ENCODE data around the gene ZNF396. TPM values are rescaled to one million over a fixed set of nuclear protein-coding genes. Genes with fewer than 3 reads are reported as not detected.

Gene ZNF396
- total and polyA plus RNA-seq, 2 donors (not counting 1 experiment from before 2014, with no cell fraction given), result 0.40 to 3.2 TPM

- WGBS (ENCODE audit: insufficient coverage), result 93% methylated on average over 3 of the region's 3 CpGs
- Histone ChIP-seq H3K4me1 (ENCODE audit: control insufficient read depth in 2 of 2, insufficient read depth in 2 of 2, low read length in 2 of 2) (no peaks in the 10 kb centered on the region), H3K4me2 (replicated peaks; ENCODE audit: low read depth, low read length, poor library complexity, severe bottlenecking) (no peak overlapping the region), H3K9ac (ENCODE audit: low read length) (no peak overlapping the region), H3K27me3 (replicated peaks in 1 of 4; ENCODE audit: control extremely low read depth in 1 of 4, control insufficient read depth in 3 of 4, insufficient read depth in 4 of 4, low read length in 3 of 4) (no peaks in the 10 kb centered on the region), H2AFZ (ENCODE audit: insufficient read depth, low read depth, low read length, poor library complexity, severe bottlenecking) (no peak overlapping the region), H4K20me1 (ENCODE audit: control insufficient read depth, insufficient read depth, low read length, poor library complexity, severe bottlenecking) (no peaks in the 10 kb centered on the region), H3K4me3 (ENCODE audit: control extremely low read depth in 1 of 5, extremely low read depth in 1 of 5, insufficient read depth in 1 of 5, low read depth in 2 of 5, low read length in 4 of 5) (no peak overlapping the region), H3K9me3 (ENCODE audit: control extremely low read depth in 1 of 3, control insufficient read depth in 2 of 3, insufficient read depth in 1 of 3, low read length in 2 of 3) (peaks cover 0 to 11% (median under 1%) of the 10 kb centered on the region in 3 donors), H3K79me2 (ENCODE audit: control insufficient read depth, insufficient read depth, low read length) (no peaks in the 10 kb centered on the region), H3K36me3 (replicated peaks in 1 of 2; ENCODE audit: control extremely low read depth in 1 of 2, control insufficient read depth in 1 of 2, extremely low read depth in 1 of 2, insufficient read depth in 2 of 2, low read length in 1 of 2) (no peaks in the 10 kb centered on the region), H3K27ac (ENCODE audit: low read length in 2 of 2) (no peak overlapping the region)
- ChIA-PET POLR2A (no interaction called here), CTCF (interaction anchor here (1.2 kb wide), 1 partner anchor 90 kb away, joined by 4 read pairs; no protein-coding TSS in a partner anchor)
- no peak for ATAC-seq (ENCODE audit: low read depth)
- Mint-ChIP-seq H3K4me1 (no peaks in the 10 kb centered on the region), H3K27ac (no peak overlapping the region), H3K9me3 (ENCODE audit: insufficient read depth) (peaks cover 6% of the 10 kb centered on the region), H3K4me3 (no peak overlapping the region), H3K27me3 (no peaks in the 10 kb centered on the region)
- intact Hi-C loops (cut with micrococcal nuclease), result no loop called here
- DNase-seq, result no peak
- TF ChIP-seq EZH2 (IDR thresholded peaks at IDR 0.05; ENCODE audit: borderline replicate concordance, insufficient read depth, low read depth, low read length, poor library complexity, severe bottlenecking), result no peak
- TF ChIP-seq CTCF (IDR thresholded peaks at IDR 0.05), result no peak
Observed at GRCh38 chr18:35422237-35422636, 45.1 kb upstream of the ZNF396 start.

- intact Hi-C loops (cut with micrococcal nuclease), result no loop called here
- Mint-ChIP-seq H3K4me1 (peaks cover 18% of the 10 kb centered on the region), H3K27me3 (no peaks in the 10 kb centered on the region), H3K4me3 (no peak overlapping the region), H3K27ac (no peak overlapping the region), H3K9me3 (ENCODE audit: insufficient read depth) (peaks cover 6% of the 10 kb centered on the region)
- Histone ChIP-seq H3K4me3 (ENCODE audit: control extremely low read depth in 1 of 5, extremely low read depth in 1 of 5, insufficient read depth in 1 of 5, low read depth in 2 of 5, low read length in 4 of 5) (no peak overlapping the region), H3K79me2 (ENCODE audit: control insufficient read depth, insufficient read depth, low read length) (no peaks in the 10 kb centered on the region), H3K9me3 (ENCODE audit: control extremely low read depth in 1 of 3, control insufficient read depth in 2 of 3, insufficient read depth in 1 of 3, low read length in 2 of 3) (peaks cover 0 to 13% (median 2%) of the 10 kb centered on the region in 3 donors), H3K4me1 (ENCODE audit: control insufficient read depth in 2 of 2, insufficient read depth in 2 of 2, low read length in 2 of 2) (peaks cover 14 to 15% of the 10 kb centered on the region in 2 donors), H3K36me3 (replicated peaks in 1 of 2; ENCODE audit: control extremely low read depth in 1 of 2, control insufficient read depth in 1 of 2, extremely low read depth in 1 of 2, insufficient read depth in 2 of 2, low read length in 1 of 2) (no peaks in the 10 kb centered on the region), H3K4me2 (replicated peaks; ENCODE audit: low read depth, low read length, poor library complexity, severe bottlenecking) (no peak overlapping the region), H3K27ac (ENCODE audit: low read length in 2 of 2) (no peak overlapping the region), H2AFZ (ENCODE audit: insufficient read depth, low read depth, low read length, poor library complexity, severe bottlenecking) (no peak overlapping the region), H4K20me1 (ENCODE audit: control insufficient read depth, insufficient read depth, low read length, poor library complexity, severe bottlenecking) (no peaks in the 10 kb centered on the region), H3K27me3 (replicated peaks in 1 of 4; ENCODE audit: control extremely low read depth in 1 of 4, control insufficient read depth in 3 of 4, insufficient read depth in 4 of 4, low read length in 3 of 4) (no peaks in the 10 kb centered on the region), H3K9ac (ENCODE audit: low read length) (no peak overlapping the region)
- POLR2A ChIA-PET, result no interaction called here
- CTCF ChIA-PET, result interaction anchor here (1.4 kb wide), 1 partner anchor 10 kb away, joined by 4 read pairs; no protein-coding TSS in a partner anchor
- TF ChIP-seq CTCF (IDR thresholded peaks at IDR 0.05) (no peak), EZH2 (IDR thresholded peaks at IDR 0.05; ENCODE audit: borderline replicate concordance, insufficient read depth, low read depth, low read length, poor library complexity, severe bottlenecking) (no peak)
- no peak for ATAC-seq (ENCODE audit: low read depth)
- WGBS (ENCODE audit: insufficient coverage), result no CpG with 5 or more reads among the region's 4 CpGs
- no peak for DNase-seq
Observed at GRCh38 chr18:35418610-35419009, 41.5 kb upstream of the ZNF396 start.

Measured in B cell (primary cell).